Head of caudate nucleus (tissue), 42 donors: ENCODE results near the gene NPPA.
A peak's percentile ranks its signal among the peaks of the same experiment; 100 is the strongest.
"Not testable (repeated sequence)": the region's sequence is repeated elsewhere in the genome, so short reads cannot be mapped to it uniquely, and the experiment has no call there.

Source experiments
- DNase-seq, 42 donors: peaks; one replicate each; pipeline versions ENCODE4 v3.0.0 to v3.0.0-alpha.2; 2020 to 2021; ENCODE audit warnings: mixed read lengths in 7 of 42
- intact Hi-C: fragments of 100-400 bp; cut with DNase I; formaldehyde crosslinking; loops from one replicate; pipeline ENCODE4 v1.15.0; 2022

The NPPA gene

GRCh38 chr1:11847667-11848372 is at the start of gene NPPA:
TSS of gene NPPA (minus strand) at chr1:11847783. CDS start at chr1:11847684, 99 bp downstream.
- intact Hi-C loops = no loop called here
- peak in 1 of 42 donors; percentile 17 for DNase-seq

- intact Hi-C loops = loop anchor here (5.0 kb wide), 1 partner anchor 57 kb away; no protein-coding TSS in a partner anchor
- not testable (repeated sequence) for DNase-seq
Observed at GRCh38 chr1:11894501-11894900, 46.9 kb upstream of the NPPA start.

GRCh38 chr1:11893907-11894251 is 46.3 kb upstream of the NPPA start:
- peak in 41 of 42 donors; percentile 31 to 82 (median 62) for DNase-seq
- intact Hi-C loops = loop anchor here (5.0 kb wide), 1 partner anchor 57 kb away; no protein-coding TSS in a partner anchor

- no peak for DNase-seq
Observed at GRCh38 chr1:11891433-11892186, 44.0 kb upstream of the NPPA start.

GRCh38 chr1:11888877-11889208 is 41.3 kb upstream of the NPPA start:
- no peak for DNase-seq
- intact Hi-C loops = no loop called here

More at GRCh38 chr1:11891433-11892186, 44.0 kb upstream of the NPPA start:
- intact Hi-C loops = loop anchor here (5.0 kb wide), 1 partner anchor 54 kb away; no protein-coding TSS in a partner anchor

GRCh38 chr1:11888206-11888876 is 40.8 kb upstream of the NPPA start:
- intact Hi-C loops = no loop called here
- no peak for DNase-seq

GRCh38 chr1:11887666-11888007 is 40.1 kb upstream of the NPPA start:
- intact Hi-C loops = no loop called here
- no peak for DNase-seq

GRCh38 chr1:11886986-11887665 is 39.5 kb upstream of the NPPA start:
- DNase-seq = no peak
- intact Hi-C loops = no loop called here

GRCh38 chr1:11885916-11886315 is 38.3 kb upstream of the NPPA start:
- intact Hi-C loops = no loop called here
- no peak for DNase-seq

- no peak for DNase-seq
- intact Hi-C loops = no loop called here
Observed at GRCh38 chr1:11882814-11883538, 35.4 kb upstream of the NPPA start.

- no peak for DNase-seq
- intact Hi-C loops = no loop called here
Observed at GRCh38 chr1:11881749-11882441, 34.3 kb upstream of the NPPA start.

- intact Hi-C loops = no loop called here
- peak in 37 of 42 donors; percentile 5 to 80 (median 39) for DNase-seq
Observed at GRCh38 chr1:11880911-11881748, 33.5 kb upstream of the NPPA start.

GRCh38 chr1:11880181-11880575 is 32.6 kb upstream of the NPPA start:
- no peak for DNase-seq
- intact Hi-C loops = no loop called here

- intact Hi-C loops = no loop called here
- DNase-seq = no peak
Observed at GRCh38 chr1:11879311-11880180, 32.0 kb upstream of the NPPA start.

- intact Hi-C loops = no loop called here
Observed at GRCh38 chr1:11878891-11879190, 31.3 kb upstream of the NPPA start.

GRCh38 chr1:11878081-11878890 is 30.7 kb upstream of the NPPA start:
- intact Hi-C loops = no loop called here
- DNase-seq = no peak

More at GRCh38 chr1:11878891-11879190, 31.3 kb upstream of the NPPA start:
- no peak for DNase-seq
